Stimulated activated CD4-positive, alpha-beta T cell treated with anti-CD3 and anti-CD28 coated beads, Interleukin-2, amount 100 ng/mL, for 4 hours (primary cell): ENCODE measurements around the gene SDK2.

Source experiments
- DNase-seq: peaks from one replicate; pipeline ENCODE4 v3.0.0-alpha.2; 2020; ENCODE audit warnings: low read depth

Gene SDK2

DNA sequence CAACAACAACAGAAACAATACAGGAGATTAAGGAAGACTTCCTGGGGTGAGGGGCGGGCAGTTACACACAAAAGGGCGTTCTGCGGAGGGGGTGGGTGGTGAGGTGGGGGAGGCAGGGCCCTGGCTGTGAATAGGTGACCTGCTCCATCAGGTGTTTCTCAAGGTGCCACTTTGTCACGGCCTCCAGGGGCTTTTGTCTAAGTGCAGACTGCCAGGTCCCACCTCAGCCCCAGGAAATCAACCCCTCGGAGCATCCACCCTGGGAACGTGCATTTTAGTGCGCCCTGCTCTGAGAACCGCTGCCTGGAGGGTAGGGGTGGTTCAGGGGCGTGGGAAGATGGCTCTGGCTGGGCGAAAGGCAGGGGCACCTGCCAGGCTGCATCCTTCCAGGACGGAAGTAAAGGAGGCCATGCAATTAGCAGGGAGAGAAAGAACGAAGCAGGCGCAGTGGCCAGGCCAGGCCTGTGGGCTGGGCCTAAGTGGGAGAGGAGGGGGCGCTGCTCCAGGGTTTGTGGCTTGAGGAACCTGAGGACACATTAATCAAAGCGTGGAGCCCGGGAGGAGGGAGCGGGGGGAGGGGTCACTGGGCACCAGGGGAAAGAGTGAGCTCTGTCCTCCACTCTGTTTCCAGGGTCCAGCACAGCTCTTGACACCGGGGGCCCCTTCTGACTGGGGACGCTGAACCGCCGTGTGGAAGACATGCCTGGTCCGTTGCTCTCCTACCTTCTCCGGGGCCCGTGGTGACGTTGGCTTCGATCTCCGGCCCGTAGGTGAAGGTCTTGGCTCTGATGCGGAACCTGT, 283.1 kb downstream of the SDK2 start:
- DNase-seq: no peak

DNA sequence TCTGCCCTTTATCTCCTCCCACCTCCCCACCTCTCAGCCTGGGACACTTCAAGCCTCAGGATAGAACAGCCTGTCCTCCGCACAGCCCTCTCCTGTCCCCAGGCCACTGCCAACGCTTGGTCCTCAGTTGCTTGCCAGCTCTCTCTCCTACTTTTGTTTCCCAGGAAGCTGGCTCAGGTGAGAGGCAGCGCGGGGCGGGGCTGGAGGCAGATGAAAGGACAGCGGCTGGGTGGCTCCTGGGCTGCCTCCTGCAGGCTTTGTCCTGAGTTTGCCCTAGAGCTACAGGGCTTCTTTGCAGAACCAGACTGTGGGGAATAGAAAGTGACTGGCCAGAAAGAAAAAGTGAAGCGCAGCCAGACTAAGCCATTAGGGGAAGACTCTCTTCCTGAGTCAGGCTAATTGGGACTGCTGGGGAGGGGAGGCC, 284.2 kb downstream of the SDK2 start:
- no peak for DNase-seq

GRCh38 chr17:73359352-73359751, 284.9 kb downstream of the SDK2 start:
- no peak for DNase-seq

- no peak for DNase-seq
These were observed 285.6 kb downstream of the SDK2 start for GRCh38 chr17:73358668-73359067.

- DNase-seq: no peak
These were observed 286.3 kb downstream of the SDK2 start for GRCh38 chr17:73357981-73358380.

GRCh38 chr17:73357318-73357717, 286.9 kb downstream of the SDK2 start:
- DNase-seq: no peak

GRCh38 chr17:73356561-73357170, 287.6 kb downstream of the SDK2 start:
- no peak for DNase-seq

- DNase-seq: no peak
These were observed 289.6 kb downstream of the SDK2 start for GRCh38 chr17:73354423-73355284.

GRCh38 chr17:73352261-73352660, 292.0 kb downstream of the SDK2 start:
- DNase-seq: no peak

DNA sequence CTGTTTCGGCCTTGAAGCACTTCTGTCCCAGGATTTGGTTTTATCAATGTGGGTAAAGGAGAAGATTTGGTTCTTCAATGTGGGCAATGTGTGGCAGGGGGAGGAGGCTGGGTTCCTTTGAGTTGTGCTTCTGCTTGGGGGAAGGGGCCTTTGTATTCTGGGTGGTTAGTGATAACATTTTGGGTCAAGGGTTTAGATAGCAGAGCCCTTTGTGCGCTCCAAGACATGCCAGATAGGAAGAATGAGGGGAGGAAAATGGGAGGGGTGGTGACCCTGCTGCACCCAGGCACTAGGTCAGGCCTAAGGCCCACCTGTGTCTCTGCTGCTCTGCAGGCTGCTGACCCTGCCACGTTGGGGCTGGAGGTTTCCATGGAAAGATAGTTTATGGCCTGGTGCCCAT, 292.5 kb downstream of the SDK2 start:
- no peak for DNase-seq

GRCh38 chr17:73350864-73351263, 293.4 kb downstream of the SDK2 start:
- no peak for DNase-seq

DNA sequence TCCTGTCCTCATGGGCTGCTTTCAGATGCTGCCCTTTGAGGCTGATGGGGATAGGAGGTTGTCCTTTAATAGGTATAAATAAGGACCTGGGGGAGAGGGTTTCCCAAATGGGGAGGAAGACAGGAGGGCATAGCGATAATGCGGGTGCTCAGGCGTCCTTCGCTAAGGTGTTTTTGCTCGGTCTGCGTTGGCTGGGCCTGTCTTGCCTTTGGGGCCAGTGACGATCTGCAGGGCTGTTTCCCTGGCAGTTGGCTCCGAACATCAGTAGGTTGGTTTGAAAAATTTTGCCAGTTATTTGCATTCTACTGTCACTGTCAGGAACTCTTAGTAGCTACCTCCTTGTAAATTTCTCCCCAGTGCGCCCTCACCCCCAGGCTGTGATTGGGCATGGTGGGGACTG, 294.6 kb downstream of the SDK2 start:
- no peak for DNase-seq

DNA sequence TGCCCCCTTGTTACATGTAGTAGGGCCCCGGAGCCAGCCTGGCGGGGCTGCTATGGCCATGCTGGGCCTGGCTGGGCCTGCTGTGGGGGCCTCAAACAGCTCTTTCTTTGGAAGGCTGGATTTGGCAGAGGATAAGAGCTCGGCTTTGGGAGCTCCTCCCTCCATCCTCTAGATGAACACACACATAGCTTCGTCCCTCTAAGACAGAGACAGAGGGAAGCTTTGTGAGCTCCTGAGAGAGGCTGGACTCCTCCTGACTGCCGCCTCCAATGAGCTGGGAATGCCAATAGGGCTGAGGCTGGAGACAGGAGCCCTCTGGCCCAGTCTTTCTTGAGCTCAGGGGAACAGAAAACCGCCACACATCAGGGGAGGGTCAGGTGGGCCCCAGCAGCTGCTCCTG, 295.1 kb downstream of the SDK2 start:
- DNase-seq: no peak

DNA sequence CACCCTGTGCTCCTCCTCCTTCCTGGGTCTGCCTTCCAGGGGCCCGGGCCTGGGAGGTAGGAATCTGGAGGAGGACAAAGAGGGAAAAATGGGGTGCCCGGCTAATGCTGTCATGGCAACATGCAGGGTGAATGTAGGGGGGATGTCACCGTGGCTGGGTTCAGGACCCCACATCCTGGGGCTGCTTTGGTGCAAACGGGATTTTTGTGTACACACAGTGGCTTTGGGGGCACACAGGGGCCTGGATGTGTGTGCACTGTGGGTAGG, 295.5 kb downstream of the SDK2 start:
- no peak for DNase-seq

GRCh38 chr17:73348018-73348828, 296.0 kb downstream of the SDK2 start:
- DNase-seq: no peak

DNA sequence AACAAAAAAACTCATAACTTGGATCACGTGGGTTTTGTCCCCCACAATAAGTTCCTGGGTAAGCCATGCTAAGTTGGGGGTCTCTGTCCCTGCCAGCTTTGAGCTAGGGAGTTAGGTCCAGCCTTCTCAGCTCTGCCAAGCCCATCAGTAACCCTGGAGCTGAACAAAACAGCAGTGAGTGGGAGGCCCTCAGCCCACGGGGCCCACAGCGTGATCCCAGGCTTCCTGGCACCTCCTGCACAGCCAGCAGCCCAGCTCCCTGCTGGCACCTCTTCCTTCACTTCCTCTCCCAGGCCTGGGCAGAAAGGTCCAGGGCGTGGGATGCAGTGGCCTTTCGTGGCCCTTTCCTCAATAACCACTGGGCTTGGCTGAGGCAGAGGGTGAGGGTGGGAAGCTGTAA, 296.9 kb downstream of the SDK2 start:
- DNase-seq: no peak

DNA sequence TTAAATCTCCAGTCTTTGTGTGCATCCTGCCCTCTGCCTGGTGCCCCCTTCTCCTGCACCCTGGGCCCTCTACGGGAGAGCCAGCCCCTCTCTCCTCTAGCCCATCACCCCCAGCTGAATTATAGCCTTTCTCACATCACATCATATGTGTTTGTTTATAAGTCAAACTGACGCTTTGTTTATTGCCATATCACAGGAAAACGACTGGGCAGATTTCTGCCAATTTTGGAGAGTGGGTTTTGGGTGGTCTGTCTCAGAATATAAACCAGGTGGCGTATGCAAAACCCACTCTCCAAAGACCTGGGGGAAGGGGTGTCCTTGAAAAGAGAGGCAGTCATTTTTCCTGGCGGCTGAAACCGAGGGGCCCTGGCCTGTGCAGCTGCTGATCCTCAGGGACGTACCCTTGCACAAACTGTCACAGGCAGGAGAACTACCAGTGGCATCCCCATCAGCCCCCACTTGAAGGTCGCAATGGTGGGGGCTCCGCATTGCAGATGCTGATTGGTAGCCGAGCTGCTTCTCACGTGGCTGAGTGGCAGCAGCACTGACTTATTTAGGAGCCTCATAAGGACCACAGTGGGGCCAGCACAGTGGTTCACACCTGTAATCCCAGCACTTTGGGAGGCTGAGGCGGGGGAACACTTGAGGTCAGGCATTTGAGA, 297.6 kb downstream of the SDK2 start:
- no peak for DNase-seq

DNA sequence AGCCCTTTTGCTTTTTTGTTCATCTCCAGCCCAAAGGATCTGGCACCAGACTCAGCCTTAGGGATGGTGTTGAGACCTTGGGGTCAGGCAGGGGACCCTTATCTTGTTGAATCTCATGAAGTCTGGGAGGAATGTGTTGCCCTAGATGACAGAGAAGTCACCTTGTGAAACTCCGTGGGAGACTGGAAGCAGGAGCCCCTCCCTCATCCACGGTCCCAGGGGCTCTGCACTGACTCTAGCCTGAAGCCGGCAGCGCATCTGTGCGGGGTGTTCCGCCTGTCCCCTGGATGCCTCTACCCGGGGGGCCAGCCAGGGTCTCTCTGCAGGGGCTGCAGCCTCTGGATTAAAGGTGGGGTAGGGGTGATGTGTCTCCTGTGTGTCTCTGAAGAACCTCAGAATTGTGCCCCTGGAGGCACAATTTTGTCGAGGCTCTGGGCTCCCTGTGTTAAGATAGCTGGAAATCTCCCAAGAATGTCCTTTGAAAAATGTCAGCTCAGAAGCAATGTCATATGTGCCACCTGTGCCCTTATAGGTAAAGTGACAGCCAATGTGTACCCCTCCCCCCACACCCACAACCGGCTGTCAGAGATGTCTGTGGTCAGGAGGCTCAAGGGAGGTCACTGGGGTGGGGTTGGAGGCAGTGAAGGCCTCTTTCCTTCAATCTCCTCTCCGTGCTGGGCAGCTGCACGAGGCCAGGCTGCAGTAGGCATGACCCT, 300.3 kb downstream of the SDK2 start:
- DNase-seq: no peak

DNA sequence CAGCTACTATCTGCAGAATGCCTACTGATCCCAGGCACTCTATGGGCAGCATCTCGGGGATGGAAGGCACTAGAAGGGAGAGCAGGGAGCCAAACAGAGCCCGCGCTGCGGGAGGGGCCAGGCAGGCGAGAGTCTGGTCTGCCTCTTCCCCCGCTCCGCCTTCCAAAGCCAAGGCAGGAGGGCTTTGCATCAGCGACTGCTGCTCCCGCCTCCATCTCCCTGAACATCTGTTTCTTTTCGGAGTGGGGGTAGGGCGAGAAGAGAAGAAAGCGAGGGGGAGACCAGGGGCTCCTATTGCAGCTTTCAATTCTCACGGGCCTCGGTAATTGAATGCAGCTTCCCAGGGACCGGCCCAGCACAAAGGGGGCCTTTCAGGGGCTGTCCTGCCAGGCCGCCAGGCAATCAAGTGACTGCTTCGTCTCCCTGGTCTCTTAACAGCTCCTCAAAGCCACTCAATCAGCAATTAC, 301.0 kb downstream of the SDK2 start:
- DNase-seq: no peak

GRCh38 chr17:73342541-73343167, 301.6 kb downstream of the SDK2 start:
- DNase-seq: no peak
